SH-SY5Y (cell line): ENCODE results near the gene GOLGA6L24.
"Not testable (repeated sequence)": the region's sequence is repeated elsewhere in the genome, so short reads cannot be mapped to it uniquely, and the experiment has no call there.

Experiments used
- GATA2 ChIP-seq: IDR thresholded peaks from 2 replicates; pipeline ENCODE4 v1.6.1; 2011; ENCODE audit warnings: mild to moderate bottlenecking, low read depth, low read length
- GATA3 ChIP-seq: IDR thresholded peaks from 2 replicates; pipeline ENCODE4 v1.6.1; 2011; ENCODE audit warnings: low read depth, mild to moderate bottlenecking, low read length, moderate library complexity

GRCh38 chr15:28357984-28358383, at the start of gene GOLGA6L24:
- not testable (repeated sequence) for TF ChIP-seq GATA2, GATA3
